GM19023 (cell line): ENCODE measurements around the gene ANAPC15.
A peak's percentile ranks its signal among the peaks of the same experiment; 100 is the strongest.

Experiments used
- ATAC-seq: cut with Tn5 transposase; IDR thresholded peaks from one replicate; pipeline ENCODE4 v1.9.1; 2021; ENCODE audit warnings: mild to moderate bottlenecking, moderate library complexity; ENCODE audit not compliant: unreplicated experiment

Gene ANAPC15

GRCh38 chr11:72088076-72088808 lies 24.3 kb downstream of the ANAPC15 start:
- no peak for ATAC-seq

- ATAC-seq, result no peak
These were observed 26.7 kb downstream of the ANAPC15 start for GRCh38 chr11:72085621-72086351.

- no peak for ATAC-seq
These were observed 27.5 kb downstream of the ANAPC15 start for GRCh38 chr11:72084965-72085364.

- ATAC-seq, result no peak
These were observed 28.4 kb downstream of the ANAPC15 start for GRCh38 chr11:72084076-72084475.

GRCh38 chr11:72083414-72083813 lies 29.1 kb downstream of the ANAPC15 start:
- ATAC-seq, result no peak

GRCh38 chr11:72081821-72082453 lies 30.6 kb downstream of the ANAPC15 start:
- ATAC-seq, result no peak

GRCh38 chr11:72081184-72081644 lies 31.3 kb downstream of the ANAPC15 start:
- ATAC-seq, result no peak

GRCh38 chr11:72080326-72081183 lies 31.9 kb downstream of the ANAPC15 start, which contains the start of the genes LRRC51 and NUMA1:
Gene LRRC51, plus strand, starts transcription at chr11:72080850. Its CDS starts 8,234 bp downstream, at chr11:72089084.
Gene NUMA1, minus strand, starts transcription at chr11:72080542. Its CDS starts 44,599 bp downstream, at chr11:72035943.
- peak; percentile 95 for ATAC-seq

GRCh38 chr11:72079819-72080325 lies 32.6 kb downstream of the ANAPC15 start:
- peak; percentile 35 for ATAC-seq

- no peak for ATAC-seq
These were observed 34.0 kb downstream of the ANAPC15 start for GRCh38 chr11:72078477-72078876.

- no peak for ATAC-seq
These were observed 36.7 kb downstream of the ANAPC15 start for GRCh38 chr11:72075756-72076155.

- no peak for ATAC-seq
These were observed 37.4 kb downstream of the ANAPC15 start for GRCh38 chr11:72075109-72075508.

GRCh38 chr11:72072348-72072747 lies 40.1 kb downstream of the ANAPC15 start:
- ATAC-seq, result no peak

- no peak for ATAC-seq
These were observed 42.0 kb downstream of the ANAPC15 start for GRCh38 chr11:72070491-72070890.

- ATAC-seq, result no peak
These were observed 42.7 kb downstream of the ANAPC15 start for GRCh38 chr11:72069787-72070251.

- ATAC-seq, result no peak
These were observed 43.3 kb downstream of the ANAPC15 start for GRCh38 chr11:72069200-72069599.

- no peak for ATAC-seq
These were observed 44.8 kb downstream of the ANAPC15 start for GRCh38 chr11:72067676-72068075.

GRCh38 chr11:72067266-72067665 lies 45.2 kb downstream of the ANAPC15 start:
- ATAC-seq, result no peak

GRCh38 chr11:72066855-72067254 lies 45.6 kb downstream of the ANAPC15 start:
- no peak for ATAC-seq

- no peak for ATAC-seq
These were observed 50.6 kb downstream of the ANAPC15 start for GRCh38 chr11:72061739-72062396.
